WTC11 (cell line): ENCODE measurements around the gene DENND1C. TPM values are rescaled to one million over a fixed set of nuclear protein-coding genes. Genes with fewer than 3 reads are reported as not detected.

ENCODE experiments used
- ATAC-seq: fragments of 200-7000 bp; cut with Tn5 transposase; 2 replicates; pipeline ENCODE4 v1.10.0; 2021; ENCODE audit warnings: mild to moderate bottlenecking, moderate library complexity
- CTCF ChIA-PET: fragments of 300-600 bp; sonication (Branson Sonifier 250); formaldehyde crosslinking; loops from one replicate; lab custom pipeline; 2021; ENCODE audit warnings: antibody characterized with exemption; lab: Charles Lee
- POLR2A ChIA-PET: fragments of 350-600 bp; sonication (Branson Sonifier 250); formaldehyde crosslinking; loops from one replicate; lab custom pipeline; 2021; ENCODE audit warnings: antibody characterized with exemption; lab: Charles Lee
- DNase-seq: peaks from one replicate; pipeline ENCODE4 v3.0.0; 2021; ENCODE audit warnings: low spot score
- H3K27ac Mint-ChIP-seq: 2 replicates; pipeline ENCODE4 v1.8.0; 2021; ENCODE audit warnings: mixed read lengths
- H3K27me3 Mint-ChIP-seq: 2 replicates; pipeline ENCODE4 v1.8.0; 2021; ENCODE audit warnings: low read depth, mild to moderate bottlenecking, moderate library complexity, mixed read lengths
- H3K36me3 Mint-ChIP-seq: 2 replicates; pipeline ENCODE4 v1.8.0; 2021; ENCODE audit warnings: mixed read lengths
- H3K4me1 Mint-ChIP-seq: 2 replicates; pipeline ENCODE4 v1.8.0; 2022; ENCODE audit warnings: mixed read lengths
- H3K4me3 Mint-ChIP-seq: 2 replicates; pipeline ENCODE4 v1.8.0; 2021; ENCODE audit warnings: mild to moderate bottlenecking, moderate library complexity, mixed read lengths
- H3K9me3 Mint-ChIP-seq: 2 replicates; pipeline ENCODE4 v1.8.0; 2021; ENCODE audit warnings: mixed read lengths
- ERG ChIP-seq: fragments of 250-450 bp; sonication (Bioruptor Pico); IDR thresholded peaks from 2 replicates; pipeline ENCODE4 v1.8.0; 2021; ENCODE audit warnings: mild to moderate bottlenecking
- JAZF1 ChIP-seq: fragments of 250-450 bp; sonication (Bioruptor Pico); IDR thresholded peaks from 2 replicates; pipeline ENCODE4 v1.9.0; 2021; ENCODE audit warnings: moderate library complexity, mild to moderate bottlenecking, inconsistent platforms
- JUN ChIP-seq: sonication (generic); formaldehyde crosslinking; IDR thresholded peaks from 2 replicates; pipeline ENCODE4 v1.8.0; 2023; ENCODE audit warnings: mild to moderate bottlenecking, missing genetic modification reagents
- NFE2L1 ChIP-seq: sonication (generic); formaldehyde crosslinking; IDR thresholded peaks from 2 replicates; pipeline ENCODE4 v1.8.1; 2023; ENCODE audit warnings: missing genetic modification reagents
- NFYB ChIP-seq: sonication (generic); formaldehyde crosslinking; conservative IDR thresholded peaks from 2 replicates; pipeline ENCODE4 v1.8.0; 2022; ENCODE audit warnings: low read depth, missing genetic modification reagents
- NR2C2 ChIP-seq: sonication (generic); formaldehyde crosslinking; IDR thresholded peaks from 2 replicates; pipeline ENCODE4 v1.8.0; 2022; ENCODE audit warnings: mild to moderate bottlenecking, missing genetic modification reagents
- PRDM15 ChIP-seq: sonication (generic); formaldehyde crosslinking; IDR thresholded peaks from 2 replicates; pipeline ENCODE4 v1.8.0; 2022; ENCODE audit warnings: missing genetic modification reagents
- SMAD3 ChIP-seq: sonication (generic); formaldehyde crosslinking; IDR thresholded peaks from 2 replicates; pipeline ENCODE4 v1.8.0; 2022; ENCODE audit warnings: missing genetic modification reagents, mild to moderate bottlenecking, borderline replicate concordance
- SP1 ChIP-seq: sonication (generic); formaldehyde crosslinking; conservative IDR thresholded peaks from 2 replicates; pipeline ENCODE4 v1.8.1; 2022; ENCODE audit warnings: missing genetic modification reagents
- STAT6 ChIP-seq: sonication (generic); formaldehyde crosslinking; conservative IDR thresholded peaks from 2 replicates; pipeline ENCODE4 v1.8.1; 2023; ENCODE audit warnings: mild to moderate bottlenecking, low read depth, missing genetic modification reagents, moderate library complexity
- TEAD1 ChIP-seq: sonication (generic); formaldehyde crosslinking; IDR thresholded peaks from 2 replicates; pipeline ENCODE4 v1.8.0; 2022; ENCODE audit warnings: mild to moderate bottlenecking, missing genetic modification reagents
- TEAD4 ChIP-seq: sonication (generic); formaldehyde crosslinking; IDR thresholded peaks from 2 replicates; pipeline ENCODE4 v1.8.0; 2022; ENCODE audit warnings: mild to moderate bottlenecking, missing genetic modification reagents
- ZBTB21 ChIP-seq: sonication (generic); formaldehyde crosslinking; IDR thresholded peaks from 2 replicates; pipeline ENCODE4 v1.8.1; 2023; ENCODE audit warnings: mild to moderate bottlenecking, missing genetic modification reagents, borderline replicate concordance
- ZBTB43 ChIP-seq: sonication (generic); formaldehyde crosslinking; IDR thresholded peaks from 2 replicates; pipeline ENCODE4 v1.8.1; 2023; ENCODE audit warnings: mild to moderate bottlenecking, missing genetic modification reagents
- ZNF138 ChIP-seq: sonication (generic); formaldehyde crosslinking; conservative IDR thresholded peaks from 2 replicates; pipeline ENCODE4 v1.8.1; 2022; ENCODE audit warnings: mild to moderate bottlenecking, moderate library complexity, missing genetic modification reagents
- ZNF232 ChIP-seq: sonication (generic); formaldehyde crosslinking; IDR thresholded peaks from 2 replicates; pipeline ENCODE4 v1.8.0; 2022; ENCODE audit warnings: mild to moderate bottlenecking, missing genetic modification reagents
- total RNA-seq: library from RNA; stranded (reverse); gene quantifications from 3 replicates; pipeline ENCODE4 v1.2.3, GENCODE V29; 2021
- TF ChIP-seq, protein P1 (sequence below): sonication (generic); formaldehyde crosslinking; IDR thresholded peaks from 2 replicates; pipeline ENCODE4 v1.8.1; 2023; ENCODE audit warnings: mild to moderate bottlenecking, missing genetic modification reagents, borderline replicate concordance
- TF ChIP-seq, protein P2 (sequence below): fragments of 250-450 bp; sonication (Bioruptor Pico); IDR thresholded peaks from 2 replicates; pipeline ENCODE4 v1.9.0; 2021; ENCODE audit warnings: mild to moderate bottlenecking

Gene DENND1C
- total RNA-seq, 1 experiment from 2014 or later: 4.3 TPM

GRCh38 chr19:6453951-6454565 lies 27.5 kb downstream of the DENND1C start (continued):
- TF ChIP-seq, protein P1, sequence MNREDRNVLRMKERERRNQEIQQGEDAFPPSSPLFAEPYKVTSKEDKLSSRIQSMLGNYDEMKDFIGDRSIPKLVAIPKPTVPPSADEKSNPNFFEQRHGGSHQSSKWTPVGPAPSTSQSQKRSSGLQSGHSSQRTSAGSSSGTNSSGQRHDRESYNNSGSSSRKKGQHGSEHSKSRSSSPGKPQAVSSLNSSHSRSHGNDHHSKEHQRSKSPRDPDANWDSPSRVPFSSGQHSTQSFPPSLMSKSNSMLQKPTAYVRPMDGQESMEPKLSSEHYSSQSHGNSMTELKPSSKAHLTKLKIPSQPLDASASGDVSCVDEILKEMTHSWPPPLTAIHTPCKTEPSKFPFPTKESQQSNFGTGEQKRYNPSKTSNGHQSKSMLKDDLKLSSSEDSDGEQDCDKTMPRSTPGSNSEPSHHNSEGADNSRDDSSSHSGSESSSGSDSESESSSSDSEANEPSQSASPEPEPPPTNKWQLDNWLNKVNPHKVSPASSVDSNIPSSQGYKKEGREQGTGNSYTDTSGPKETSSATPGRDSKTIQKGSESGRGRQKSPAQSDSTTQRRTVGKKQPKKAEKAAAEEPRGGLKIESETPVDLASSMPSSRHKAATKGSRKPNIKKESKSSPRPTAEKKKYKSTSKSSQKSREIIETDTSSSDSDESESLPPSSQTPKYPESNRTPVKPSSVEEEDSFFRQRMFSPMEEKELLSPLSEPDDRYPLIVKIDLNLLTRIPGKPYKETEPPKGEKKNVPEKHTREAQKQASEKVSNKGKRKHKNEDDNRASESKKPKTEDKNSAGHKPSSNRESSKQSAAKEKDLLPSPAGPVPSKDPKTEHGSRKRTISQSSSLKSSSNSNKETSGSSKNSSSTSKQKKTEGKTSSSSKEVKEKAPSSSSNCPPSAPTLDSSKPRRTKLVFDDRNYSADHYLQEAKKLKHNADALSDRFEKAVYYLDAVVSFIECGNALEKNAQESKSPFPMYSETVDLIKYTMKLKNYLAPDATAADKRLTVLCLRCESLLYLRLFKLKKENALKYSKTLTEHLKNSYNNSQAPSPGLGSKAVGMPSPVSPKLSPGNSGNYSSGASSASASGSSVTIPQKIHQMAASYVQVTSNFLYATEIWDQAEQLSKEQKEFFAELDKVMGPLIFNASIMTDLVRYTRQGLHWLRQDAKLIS (CRISPR knock-in tag): no peak
- TF ChIP-seq STAT6 (CRISPR knock-in tag) (no peak), SP1 (no peak), NR2C2 (CRISPR knock-in tag) (no peak), TEAD4 (no peak), ZNF232 (no peak), JAZF1 (no peak), JUN (no peak), PRDM15 (CRISPR knock-in tag) (no peak), NFE2L1 (CRISPR knock-in tag) (no peak), ERG (CRISPR knock-in tag) (no peak)
- TF ChIP-seq, protein P2, sequence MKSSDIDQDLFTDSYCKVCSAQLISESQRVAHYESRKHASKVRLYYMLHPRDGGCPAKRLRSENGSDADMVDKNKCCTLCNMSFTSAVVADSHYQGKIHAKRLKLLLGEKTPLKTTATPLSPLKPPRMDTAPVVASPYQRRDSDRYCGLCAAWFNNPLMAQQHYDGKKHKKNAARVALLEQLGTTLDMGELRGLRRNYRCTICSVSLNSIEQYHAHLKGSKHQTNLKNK (CRISPR knock-in tag): no peak

GRCh38 chr19:6452899-6453298 lies 28.7 kb downstream of the DENND1C start:
- Mint-ChIP-seq H3K9me3 (peaks cover 13% of the 10 kb centered on the region), H3K36me3 (peaks cover 44% of the 10 kb centered on the region), H3K4me1 (no peaks in the 10 kb centered on the region), H3K4me3 (no peak overlapping the region), H3K27ac (no peak overlapping the region), H3K27me3 (no peaks in the 10 kb centered on the region)
- ChIA-PET POLR2A (interaction anchor here (0.7 kb wide), 1 partner anchor 23 kb away, joined by 3 read pairs; no protein-coding TSS in a partner anchor), CTCF (no interaction called here)
- ATAC-seq: no peak
- TF ChIP-seq ZBTB43 (CRISPR knock-in tag): no peak
- TF ChIP-seq ZBTB21 (CRISPR knock-in tag): no peak
- TF ChIP-seq TEAD1 (CRISPR knock-in tag): no peak
- no peak for TF ChIP-seq ZNF138 (CRISPR knock-in tag)
- TF ChIP-seq, protein P2 (CRISPR knock-in tag): no peak
- TF ChIP-seq NFYB (CRISPR knock-in tag): no peak
- TF ChIP-seq SMAD3: no peak
- no peak for DNase-seq
